PC-9 (cell line): ENCODE results near the gene TMEM35B.

ENCODE experiments used
- EZH2 ChIP-seq: fragments of 200-600 bp; sonication (generic); IDR thresholded peaks from 2 replicates; pipeline ENCODE4 v1.8.0; 2017; ENCODE audit warnings: antibody characterized with exemption, low read depth
- TF ChIP-seq, protein P1 (sequence below): fragments of 200-600 bp; sonication (generic); conservative IDR thresholded peaks from 2 replicates; pipeline ENCODE4 v1.6.1; 2017; ENCODE audit warnings: mixed run types, antibody characterized with exemption, mild to moderate bottlenecking, moderate library complexity

DNA sequence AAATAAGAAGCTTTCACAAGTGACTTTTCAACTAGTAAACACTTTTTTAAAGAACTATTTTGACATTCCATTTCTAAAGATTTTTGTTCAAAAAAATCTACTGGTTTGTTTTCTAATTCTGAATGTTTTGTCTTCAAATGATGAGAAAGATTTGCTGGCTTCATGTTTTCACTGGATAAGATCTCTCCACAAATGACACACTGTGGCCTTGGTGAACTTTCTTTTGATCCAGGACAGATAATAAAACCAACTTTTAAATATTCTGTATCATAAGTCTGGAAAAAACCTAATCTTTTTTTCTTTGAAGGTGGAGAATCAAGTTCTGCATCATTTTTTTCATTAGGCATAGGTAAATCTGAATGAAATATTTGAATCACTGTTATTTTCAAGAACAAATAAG is 3.4 kb upstream of the TMEM35B start:
- TF ChIP-seq, protein P1, sequence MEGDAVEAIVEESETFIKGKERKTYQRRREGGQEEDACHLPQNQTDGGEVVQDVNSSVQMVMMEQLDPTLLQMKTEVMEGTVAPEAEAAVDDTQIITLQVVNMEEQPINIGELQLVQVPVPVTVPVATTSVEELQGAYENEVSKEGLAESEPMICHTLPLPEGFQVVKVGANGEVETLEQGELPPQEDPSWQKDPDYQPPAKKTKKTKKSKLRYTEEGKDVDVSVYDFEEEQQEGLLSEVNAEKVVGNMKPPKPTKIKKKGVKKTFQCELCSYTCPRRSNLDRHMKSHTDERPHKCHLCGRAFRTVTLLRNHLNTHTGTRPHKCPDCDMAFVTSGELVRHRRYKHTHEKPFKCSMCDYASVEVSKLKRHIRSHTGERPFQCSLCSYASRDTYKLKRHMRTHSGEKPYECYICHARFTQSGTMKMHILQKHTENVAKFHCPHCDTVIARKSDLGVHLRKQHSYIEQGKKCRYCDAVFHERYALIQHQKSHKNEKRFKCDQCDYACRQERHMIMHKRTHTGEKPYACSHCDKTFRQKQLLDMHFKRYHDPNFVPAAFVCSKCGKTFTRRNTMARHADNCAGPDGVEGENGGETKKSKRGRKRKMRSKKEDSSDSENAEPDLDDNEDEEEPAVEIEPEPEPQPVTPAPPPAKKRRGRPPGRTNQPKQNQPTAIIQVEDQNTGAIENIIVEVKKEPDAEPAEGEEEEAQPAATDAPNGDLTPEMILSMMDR = no peak
- TF ChIP-seq EZH2 = no peak
